Activated B cell treated with CpG ODN at 0.5 μM for 24 hours (primary cell): ENCODE data around the gene COX19. TPM values are rescaled to one million over a fixed set of nuclear protein-coding genes. Genes with fewer than 3 reads are reported as not detected.

Experiments
- ATAC-seq: fragments of 200-7000 bp; cut with Tn5 transposase; one replicate; pipeline ENCODE4 v1.10.0; 2021; ENCODE audit warnings: low read depth, mild to moderate bottlenecking, moderate library complexity
- CTCF ChIA-PET: fragments of 350-600 bp; sonication (Branson Sonifier 250); formaldehyde crosslinking; loops from one replicate; lab custom pipeline; 2021; ENCODE audit warnings: antibody characterized with exemption; lab: Charles Lee
- POLR2A ChIA-PET: fragments of 350-600 bp; sonication (Branson Sonifier 250); formaldehyde crosslinking; loops from one replicate; lab custom pipeline; 2021; ENCODE audit warnings: antibody characterized with exemption; lab: Charles Lee
- DNase-seq: peaks from one replicate; pipeline ENCODE4 v3.0.0; 2022
- H3K27ac Mint-ChIP-seq: one replicate; pipeline ENCODE4 v1.8.0; 2020; ENCODE audit warnings: mixed read lengths
- H3K27me3 Mint-ChIP-seq: one replicate; pipeline ENCODE4 v1.8.0; 2021; ENCODE audit warnings: mixed read lengths
- H3K36me3 Mint-ChIP-seq: one replicate; pipeline ENCODE4 v1.8.0; 2021; ENCODE audit warnings: low read depth, mixed read lengths
- H3K4me1 Mint-ChIP-seq: one replicate; pipeline ENCODE4 v1.8.0; 2021; ENCODE audit warnings: mixed read lengths
- H3K4me3 Mint-ChIP-seq: one replicate; pipeline ENCODE4 v1.8.0; 2020; ENCODE audit warnings: mild to moderate bottlenecking, mixed read lengths
- H3K9me3 Mint-ChIP-seq: one replicate; pipeline ENCODE4 v1.8.0; 2020; ENCODE audit warnings: mixed read lengths
- intact Hi-C: fragments of 100-400 bp; cut with micrococcal nuclease; formaldehyde crosslinking; loops from one replicate; pipeline ENCODE4 v1.15.1; 2024
- total RNA-seq: library from RNA; stranded (reverse); gene quantifications from 2 replicates; pipeline ENCODE4 v1.2.3, GENCODE V29; 2022
- TF ChIP-seq, protein P1 (sequence below): fragments of 200-600 bp; IDR thresholded peaks from one replicate; pipeline ENCODE4 v1.8.0; 2022; ENCODE audit warnings: antibody characterized with exemption, mild to moderate bottlenecking

The COX19 gene
- total RNA-seq, 1 donor from 2014 or later = 24.5 TPM

DNA sequence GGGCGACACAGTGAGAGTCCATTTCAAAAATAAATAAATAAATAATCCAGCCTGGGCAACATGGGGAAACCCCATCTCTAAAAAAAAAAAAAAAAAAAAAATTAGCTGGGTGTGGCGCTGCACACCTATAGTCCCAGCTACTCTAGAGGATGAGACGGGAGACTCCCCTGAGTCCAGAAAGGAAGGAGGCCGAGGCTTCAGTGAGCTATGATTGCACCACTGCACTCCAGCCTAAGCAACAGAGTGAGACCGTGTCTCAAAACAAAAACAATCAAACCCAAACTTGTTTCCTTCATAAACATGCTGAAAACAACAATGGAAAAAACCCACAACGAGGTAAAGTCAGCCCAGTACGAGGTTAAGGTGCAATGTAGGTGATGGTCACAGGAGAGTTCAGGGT, 1.2 kb downstream of the COX19 start:
- TF ChIP-seq, protein P1, sequence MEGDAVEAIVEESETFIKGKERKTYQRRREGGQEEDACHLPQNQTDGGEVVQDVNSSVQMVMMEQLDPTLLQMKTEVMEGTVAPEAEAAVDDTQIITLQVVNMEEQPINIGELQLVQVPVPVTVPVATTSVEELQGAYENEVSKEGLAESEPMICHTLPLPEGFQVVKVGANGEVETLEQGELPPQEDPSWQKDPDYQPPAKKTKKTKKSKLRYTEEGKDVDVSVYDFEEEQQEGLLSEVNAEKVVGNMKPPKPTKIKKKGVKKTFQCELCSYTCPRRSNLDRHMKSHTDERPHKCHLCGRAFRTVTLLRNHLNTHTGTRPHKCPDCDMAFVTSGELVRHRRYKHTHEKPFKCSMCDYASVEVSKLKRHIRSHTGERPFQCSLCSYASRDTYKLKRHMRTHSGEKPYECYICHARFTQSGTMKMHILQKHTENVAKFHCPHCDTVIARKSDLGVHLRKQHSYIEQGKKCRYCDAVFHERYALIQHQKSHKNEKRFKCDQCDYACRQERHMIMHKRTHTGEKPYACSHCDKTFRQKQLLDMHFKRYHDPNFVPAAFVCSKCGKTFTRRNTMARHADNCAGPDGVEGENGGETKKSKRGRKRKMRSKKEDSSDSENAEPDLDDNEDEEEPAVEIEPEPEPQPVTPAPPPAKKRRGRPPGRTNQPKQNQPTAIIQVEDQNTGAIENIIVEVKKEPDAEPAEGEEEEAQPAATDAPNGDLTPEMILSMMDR = no peak
- H3K4me3 Mint-ChIP-seq = peak overlapping the region; percentile 91
- no peaks in the 10 kb centered on the region for H3K9me3 Mint-ChIP-seq
- POLR2A ChIA-PET = interaction anchor here (1.1 to 3.4 kb wide), 11 partner anchors 21 to 186 kb away, joined by 5 to 28 read pairs (median 9); partner anchors contain the start of gene ZFAND2A
- H3K27me3 Mint-ChIP-seq = no peaks in the 10 kb centered on the region
- DNase-seq = no peak
- H3K36me3 Mint-ChIP-seq = peaks cover 34% of the 10 kb centered on the region
- intact Hi-C loops = loop anchor here (2.0 to 10.0 kb wide), 2 partner anchors 17 to 159 kb away; no protein-coding TSS in a partner anchor
- no peak for ATAC-seq
- peak overlapping the region; percentile 86 for H3K27ac Mint-ChIP-seq
- CTCF ChIA-PET = interaction anchor here (0.8 kb wide), 1 partner anchor 19 kb away, joined by 3 read pairs; no protein-coding TSS in a partner anchor
- peaks cover 34% of the 10 kb centered on the region for H3K4me1 Mint-ChIP-seq

DNA sequence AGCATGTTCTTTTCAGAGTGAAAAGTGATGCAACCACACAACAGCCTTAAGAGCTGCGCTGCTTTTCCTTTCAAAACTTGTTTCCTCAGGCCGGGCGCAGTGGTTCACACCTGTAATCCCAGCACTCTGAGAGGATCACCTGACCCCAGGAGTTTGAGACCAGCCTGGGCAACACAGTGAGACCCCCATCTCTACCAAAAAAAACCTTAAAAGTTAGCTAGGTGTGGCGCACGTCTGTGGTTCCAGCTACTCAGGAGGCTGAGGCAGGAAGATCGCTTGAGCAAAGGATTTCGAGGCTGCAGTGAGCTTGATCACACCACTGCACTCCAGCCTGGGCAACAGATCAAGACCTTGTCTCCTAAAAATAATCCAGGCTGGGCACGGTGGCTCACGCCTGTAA, 2.0 kb downstream of the COX19 start:
- TF ChIP-seq, protein P1 = no peak
- no peaks in the 10 kb centered on the region for H3K27me3 Mint-ChIP-seq
- H3K27ac Mint-ChIP-seq = no peak overlapping the region
- H3K9me3 Mint-ChIP-seq = no peaks in the 10 kb centered on the region
- peak overlapping the region; percentile 41 for H3K4me3 Mint-ChIP-seq
- intact Hi-C loops = loop anchor here (10.0 kb wide), 1 partner anchor 159 kb away; no protein-coding TSS in a partner anchor
- ATAC-seq (no peak), DNase-seq (no peak)
- peaks cover 34% of the 10 kb centered on the region for H3K4me1 Mint-ChIP-seq
- ChIA-PET CTCF (interaction anchor here (0.7 to 1.3 kb wide), 3 partner anchors 63 to 204 kb away, joined by 3 to 5 read pairs (median 4); no protein-coding TSS in a partner anchor), POLR2A (interaction anchor here (2.1 to 3.4 kb wide), 2 partner anchors 22 to 51 kb away, joined by 6 to 28 read pairs; no protein-coding TSS in a partner anchor)
- peaks cover 42% of the 10 kb centered on the region for H3K36me3 Mint-ChIP-seq

DNA sequence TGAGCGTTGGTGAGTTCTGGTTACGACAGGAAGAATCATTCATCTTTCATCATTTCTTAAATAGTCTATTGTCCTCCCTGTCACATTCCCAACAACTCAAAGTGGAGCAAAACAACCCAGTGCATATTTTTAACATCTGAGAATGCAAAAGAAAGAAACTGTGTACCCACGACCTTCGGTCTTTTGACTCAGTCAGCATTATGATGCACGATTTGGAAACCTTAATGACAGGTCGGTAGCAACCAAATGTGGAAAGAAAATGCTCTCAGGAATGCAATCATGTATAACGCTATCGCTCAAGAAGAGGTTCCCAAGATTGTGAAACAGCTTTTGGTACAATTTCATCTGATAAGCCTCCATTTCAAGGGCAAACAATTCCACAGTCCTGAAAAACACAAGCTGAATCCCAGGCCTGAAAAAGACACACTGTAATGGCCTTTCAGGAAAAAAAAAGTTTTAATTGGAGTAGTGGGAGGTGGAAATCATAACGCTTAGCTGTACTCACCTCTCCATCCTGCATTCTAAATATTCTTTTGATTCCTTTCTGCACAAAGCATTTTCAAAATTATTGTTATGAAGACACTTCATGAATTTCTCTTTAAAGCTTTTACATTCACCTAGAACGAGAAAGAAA, 2.6 kb downstream of the COX19 start:
- no peak for DNase-seq
- H3K27me3 Mint-ChIP-seq = no peaks in the 10 kb centered on the region
- peaks cover 34% of the 10 kb centered on the region for H3K4me1 Mint-ChIP-seq
- peaks cover 47% of the 10 kb centered on the region for H3K36me3 Mint-ChIP-seq
- ATAC-seq = no peak
- ChIA-PET POLR2A (interaction anchor here (0.9 to 3.4 kb wide), 2 partner anchors 19 to 50 kb away, joined by 3 to 28 read pairs; no protein-coding TSS in a partner anchor), CTCF (interaction anchor here (0.7 to 1.5 kb wide), 4 partner anchors 17 to 204 kb away, joined by 3 to 5 read pairs (median 4); no protein-coding TSS in a partner anchor)
- H3K27ac Mint-ChIP-seq = no peak overlapping the region
- intact Hi-C loops = loop anchor here (10.0 kb wide), 1 partner anchor 158 kb away; no protein-coding TSS in a partner anchor
- TF ChIP-seq, protein P1 = no peak
- no peaks in the 10 kb centered on the region for H3K9me3 Mint-ChIP-seq
- H3K4me3 Mint-ChIP-seq = peak overlapping the region; percentile 41

DNA sequence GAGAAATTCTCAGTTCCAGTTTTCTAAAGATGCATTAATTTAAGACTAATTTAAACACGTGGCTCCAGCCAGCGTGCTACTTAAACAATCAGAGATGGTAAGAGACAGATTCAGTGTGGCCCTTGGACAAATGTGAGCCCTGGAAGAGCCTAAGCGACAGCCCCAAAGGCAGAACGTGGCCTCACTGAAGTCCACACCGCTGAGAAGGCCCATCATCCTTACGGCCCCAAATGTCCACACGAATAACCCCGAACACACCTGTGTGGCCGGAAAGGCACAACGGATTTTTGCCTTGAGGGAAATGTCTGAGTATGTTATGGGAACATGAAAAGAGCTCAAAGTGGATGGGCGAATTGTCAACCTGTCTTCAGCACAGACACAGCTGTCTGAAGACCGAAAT, 3.2 kb downstream of the COX19 start:
- TF ChIP-seq, protein P1 = no peak
- Mint-ChIP-seq H3K4me1 (peaks cover 34% of the 10 kb centered on the region), H3K9me3 (no peaks in the 10 kb centered on the region), H3K36me3 (peaks cover 54% of the 10 kb centered on the region), H3K27ac (no peak overlapping the region), H3K4me3 (no peak overlapping the region), H3K27me3 (no peaks in the 10 kb centered on the region)
- ATAC-seq = no peak
- intact Hi-C loops = loop anchor here (10.0 kb wide), 1 partner anchor 157 kb away; no protein-coding TSS in a partner anchor
- no peak for DNase-seq
- POLR2A ChIA-PET = interaction anchor here (0.9 kb wide), 1 partner anchor 19 kb away, joined by 3 read pairs; no protein-coding TSS in a partner anchor
- CTCF ChIA-PET = interaction anchor here (1.3 to 1.5 kb wide), 2 partner anchors 16 to 205 kb away, joined by 3 to 5 read pairs; no protein-coding TSS in a partner anchor

DNA sequence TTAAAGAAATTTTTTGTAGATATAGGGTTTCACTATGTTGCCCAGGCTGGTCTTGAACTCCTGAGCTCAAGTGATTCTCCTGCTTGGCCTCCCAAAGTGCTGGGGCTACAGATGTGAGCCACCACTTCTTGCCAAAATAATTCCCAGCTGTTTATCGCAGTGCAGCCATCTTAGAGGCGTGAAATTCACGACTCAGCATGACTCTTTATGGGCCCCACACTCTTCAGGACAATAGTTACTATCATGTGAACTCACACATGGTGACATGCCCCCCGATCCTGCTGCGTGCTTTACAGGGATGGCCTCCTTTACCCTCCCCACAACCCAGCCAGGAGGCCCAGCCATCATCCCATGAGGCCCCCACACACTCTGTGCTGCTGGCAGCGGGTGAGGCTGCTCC, 4.6 kb downstream of the COX19 start:
- no peaks in the 10 kb centered on the region for H3K27me3 Mint-ChIP-seq
- DNase-seq = no peak
- ATAC-seq = no peak
- no peaks in the 10 kb centered on the region for H3K9me3 Mint-ChIP-seq
- ChIA-PET POLR2A (no interaction called here), CTCF (no interaction called here)
- H3K27ac Mint-ChIP-seq = no peak overlapping the region
- TF ChIP-seq, protein P1 = no peak
- H3K4me3 Mint-ChIP-seq = no peak overlapping the region
- intact Hi-C loops = loop anchor here (10.0 kb wide), 1 partner anchor 156 kb away; no protein-coding TSS in a partner anchor
- H3K4me1 Mint-ChIP-seq = peaks cover 40% of the 10 kb centered on the region
- H3K36me3 Mint-ChIP-seq = peaks cover 63% of the 10 kb centered on the region
